Nephron (organoid): ENCODE results near the gene SHISA5.
A peak's percentile ranks its signal among the peaks of the same experiment; 100 is the strongest.

Source experiments
- H3K27ac Mint-ChIP-seq, 3 experiments: 2 replicates each; pipeline ENCODE4 v1.8.0; 2020; ENCODE audit warnings: mixed read lengths in 3 of 3, mild to moderate bottlenecking in 2 of 3, moderate library complexity in 1 of 3
- H3K27me3 Mint-ChIP-seq: 2 replicates; pipeline ENCODE4 v1.8.0; 2021; ENCODE audit warnings: low read depth, mild to moderate bottlenecking, moderate library complexity, mixed read lengths
- H3K36me3 Mint-ChIP-seq: 2 replicates; pipeline ENCODE4 v1.8.0; 2020; ENCODE audit warnings: low read depth, mixed read lengths
- H3K4me1 Mint-ChIP-seq: 2 replicates; pipeline ENCODE4 v1.8.0; 2020; ENCODE audit warnings: mixed read lengths
- H3K4me3 Mint-ChIP-seq, 3 experiments: 2 replicates each; pipeline ENCODE4 v1.8.0; 2020; ENCODE audit warnings: mild to moderate bottlenecking in 3 of 3, mixed read lengths in 3 of 3, moderate library complexity in 2 of 3
- H3K9me3 Mint-ChIP-seq: 2 replicates; pipeline ENCODE4 v1.8.0; 2020; ENCODE audit warnings: mixed read lengths
- TF ChIP-seq, protein P1 (sequence below), 3 experiments: fragments of 200-600 bp; sonication (generic); IDR thresholded peaks; one replicate each; pipeline ENCODE4 v1.5.0; 2021; ENCODE audit warnings: antibody characterized with exemption in 3 of 3; ENCODE audit not compliant: unreplicated experiment in 3 of 3

The SHISA5 gene

DNA sequence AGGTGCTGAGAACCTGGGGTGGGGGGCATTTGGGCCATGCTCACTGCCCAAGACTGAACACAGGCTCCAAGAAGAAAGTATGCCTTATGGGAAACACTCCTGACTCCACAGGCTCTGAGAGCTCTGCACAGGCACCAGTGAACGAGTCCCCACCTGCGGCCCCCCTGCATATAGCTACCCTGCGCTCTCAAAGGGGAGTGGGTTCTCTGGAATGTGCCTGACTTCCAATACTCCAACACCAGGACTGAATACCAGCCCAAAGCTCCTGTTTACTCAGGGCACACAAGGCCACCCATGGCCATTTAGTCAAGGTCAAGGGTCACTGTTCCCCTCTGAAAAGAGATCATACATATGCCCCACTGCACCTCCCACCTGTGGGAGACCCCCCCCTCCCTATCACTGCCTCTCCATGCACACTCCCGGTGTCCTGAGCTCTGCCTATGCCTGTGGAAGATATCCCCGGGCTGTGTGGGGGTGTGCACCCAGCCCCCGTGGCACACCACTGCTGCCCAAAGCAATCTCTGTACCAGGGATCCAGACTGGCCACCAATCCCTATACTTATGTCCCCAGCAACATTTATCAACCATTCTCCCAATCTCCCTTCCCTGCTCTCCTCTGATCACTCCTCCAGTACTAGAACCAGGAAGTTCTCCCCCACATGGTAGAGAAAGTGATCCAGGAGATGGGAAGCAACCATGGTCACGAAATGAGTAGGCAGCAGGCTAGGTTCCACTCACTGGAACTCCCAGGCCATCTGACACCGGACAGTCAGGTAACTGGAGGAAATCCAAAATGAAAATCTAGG lies 72.5 kb downstream of the SHISA5 start:
- no peaks in the 10 kb centered on the region for H3K27me3 Mint-ChIP-seq
- H3K4me3 Mint-ChIP-seq = peak overlapping the region; percentile 91 to 93 (median 92)

DNA sequence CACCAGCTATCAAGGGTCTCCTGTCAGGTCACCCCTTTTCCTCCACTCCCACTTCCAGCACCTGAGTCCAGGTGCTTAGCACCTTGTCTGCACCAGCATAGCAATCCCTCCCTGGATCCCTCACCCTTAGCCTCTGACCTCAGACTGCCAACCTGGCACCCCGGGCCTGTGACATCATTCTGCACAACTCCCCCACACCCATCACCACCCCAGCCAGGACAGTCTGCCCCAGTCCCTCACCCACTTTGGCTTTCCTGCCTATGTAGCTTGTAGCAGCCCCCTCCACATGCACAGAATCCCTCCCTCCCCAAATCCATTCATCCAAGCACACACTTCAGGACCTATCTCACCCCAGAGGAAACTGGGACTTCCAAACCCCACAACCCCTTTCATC lies 73.3 kb downstream of the SHISA5 start:
- Mint-ChIP-seq H3K27me3 (no peaks in the 10 kb centered on the region), H3K27ac (peak overlapping the region; percentile 20 to 99 (median 57)), H3K36me3 (peaks cover 3% of the 10 kb centered on the region), H3K4me1 (peaks cover 50% of the 10 kb centered on the region), H3K9me3 (no peaks in the 10 kb centered on the region), H3K4me3 (peak overlapping the region; percentile 91 to 93 (median 92))
- TF ChIP-seq, protein P1, sequence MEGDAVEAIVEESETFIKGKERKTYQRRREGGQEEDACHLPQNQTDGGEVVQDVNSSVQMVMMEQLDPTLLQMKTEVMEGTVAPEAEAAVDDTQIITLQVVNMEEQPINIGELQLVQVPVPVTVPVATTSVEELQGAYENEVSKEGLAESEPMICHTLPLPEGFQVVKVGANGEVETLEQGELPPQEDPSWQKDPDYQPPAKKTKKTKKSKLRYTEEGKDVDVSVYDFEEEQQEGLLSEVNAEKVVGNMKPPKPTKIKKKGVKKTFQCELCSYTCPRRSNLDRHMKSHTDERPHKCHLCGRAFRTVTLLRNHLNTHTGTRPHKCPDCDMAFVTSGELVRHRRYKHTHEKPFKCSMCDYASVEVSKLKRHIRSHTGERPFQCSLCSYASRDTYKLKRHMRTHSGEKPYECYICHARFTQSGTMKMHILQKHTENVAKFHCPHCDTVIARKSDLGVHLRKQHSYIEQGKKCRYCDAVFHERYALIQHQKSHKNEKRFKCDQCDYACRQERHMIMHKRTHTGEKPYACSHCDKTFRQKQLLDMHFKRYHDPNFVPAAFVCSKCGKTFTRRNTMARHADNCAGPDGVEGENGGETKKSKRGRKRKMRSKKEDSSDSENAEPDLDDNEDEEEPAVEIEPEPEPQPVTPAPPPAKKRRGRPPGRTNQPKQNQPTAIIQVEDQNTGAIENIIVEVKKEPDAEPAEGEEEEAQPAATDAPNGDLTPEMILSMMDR (IDR thresholded peaks at IDR 0.05; ENCODE audit: unreplicated experiment in 3 of 3) = no peak

More for the DNA sequence above, 72.5 kb downstream of the SHISA5 start:
- Mint-ChIP-seq H3K4me1 (peaks cover 45% of the 10 kb centered on the region), H3K27ac (peak overlapping the region; percentile 20 to 99 (median 57)), H3K36me3 (peaks cover 3% of the 10 kb centered on the region), H3K9me3 (no peaks in the 10 kb centered on the region)
- TF ChIP-seq, protein P1 (IDR thresholded peaks at IDR 0.05; ENCODE audit: unreplicated experiment in 3 of 3) = no peak

DNA sequence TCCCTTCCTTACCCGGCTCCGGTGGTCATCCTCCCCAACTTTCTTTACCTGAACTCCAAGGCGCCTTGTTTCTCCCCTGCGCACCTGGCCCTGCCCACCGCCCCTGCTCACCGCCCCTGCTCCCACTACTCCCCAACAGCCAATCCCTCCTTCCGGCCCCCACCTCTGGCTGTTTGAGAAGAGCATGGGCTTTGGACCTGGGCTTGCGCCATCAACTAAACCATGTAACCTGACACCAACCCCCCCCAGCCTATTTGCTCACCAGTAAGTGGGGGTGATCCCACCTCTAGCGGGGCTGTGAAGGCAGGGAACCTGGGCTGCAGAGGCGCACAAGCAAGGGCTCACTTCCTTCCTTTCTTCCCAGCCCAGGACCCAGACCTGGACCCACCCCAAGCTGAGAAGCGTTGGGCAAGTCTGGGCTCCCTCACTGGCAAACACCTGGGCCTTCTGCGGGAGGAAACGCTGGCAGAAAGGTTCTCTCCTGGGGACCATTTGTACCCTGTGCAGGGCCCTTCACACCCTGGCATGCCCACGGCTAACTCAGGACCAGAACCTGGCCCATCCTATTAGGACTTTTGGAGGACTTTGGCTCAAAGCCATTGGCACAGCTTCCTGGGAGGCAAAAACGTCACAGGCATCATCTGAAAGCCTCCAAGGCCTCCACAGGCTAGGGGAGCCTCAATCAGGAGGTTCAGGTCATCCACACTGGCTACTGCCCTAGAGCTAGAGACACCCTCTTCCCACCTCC lies 73.8 kb downstream of the SHISA5 start, which contains the start of gene PLXNB1:
Gene PLXNB1 (minus strand): TSS at position 127 of the 748 bp plus-strand sequence. CDS start 5,475 bp downstream, outside the sequence.
- Mint-ChIP-seq H3K4me3 (peak within 1 kb of the TSS; percentile 91 to 93 (median 92)), H3K9me3 (no peaks in the 10 kb centered on the region), H3K36me3 (peaks cover 3% of the 10 kb centered on the region), H3K27me3 (no peaks in the 10 kb centered on the region), H3K27ac (peak within 1 kb of the TSS; percentile 20 to 99 (median 94)), H3K4me1 (peaks cover 53% of the 10 kb centered on the region)
- TF ChIP-seq, protein P1 (IDR thresholded peaks at IDR 0.05; ENCODE audit: unreplicated experiment in 3 of 3) = no peak

DNA sequence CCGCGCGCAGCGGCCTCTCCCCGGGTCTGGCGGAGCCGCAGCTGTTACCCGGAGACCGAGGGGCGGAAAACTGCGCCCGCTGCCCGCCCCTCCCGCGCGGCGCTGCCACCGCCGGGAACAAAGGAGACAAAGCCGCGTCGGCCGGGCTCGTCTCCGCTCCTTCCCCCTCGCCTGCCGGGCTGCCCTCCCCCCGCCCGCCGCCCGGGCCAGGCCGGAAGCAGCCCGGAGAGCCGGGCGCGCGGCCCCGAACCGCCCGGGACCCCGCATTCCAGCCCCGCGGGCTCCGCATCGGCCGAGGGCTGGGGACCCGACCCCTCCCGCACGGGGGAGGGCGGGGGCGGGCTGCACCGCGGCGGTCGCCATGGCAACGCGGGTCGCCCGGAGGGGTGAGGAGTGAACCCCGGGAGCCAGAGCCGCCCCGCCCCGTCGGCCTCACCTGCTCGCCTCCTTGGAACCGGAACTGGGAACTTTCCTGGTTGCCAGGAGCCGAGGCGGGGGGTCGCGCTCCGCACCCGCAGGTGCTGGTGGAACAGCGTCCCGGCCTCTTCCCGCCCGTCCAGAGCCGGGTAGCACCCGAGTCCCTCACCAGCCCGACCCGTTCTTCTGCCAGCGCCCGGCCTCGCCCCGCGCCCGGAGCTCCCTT lies 74.5 kb downstream of the SHISA5 start:
- H3K36me3 Mint-ChIP-seq = peaks cover 3% of the 10 kb centered on the region
- TF ChIP-seq, protein P1 (IDR thresholded peaks at IDR 0.05; ENCODE audit: unreplicated experiment in 3 of 3) = no peak
- H3K27ac Mint-ChIP-seq = peak overlapping the region; percentile 20 to 99 (median 57)
- H3K27me3 Mint-ChIP-seq = no peaks in the 10 kb centered on the region
- no peaks in the 10 kb centered on the region for H3K9me3 Mint-ChIP-seq
- H3K4me1 Mint-ChIP-seq = peaks cover 60% of the 10 kb centered on the region
- H3K4me3 Mint-ChIP-seq = peak overlapping the region; percentile 91 to 93 (median 92)

DNA sequence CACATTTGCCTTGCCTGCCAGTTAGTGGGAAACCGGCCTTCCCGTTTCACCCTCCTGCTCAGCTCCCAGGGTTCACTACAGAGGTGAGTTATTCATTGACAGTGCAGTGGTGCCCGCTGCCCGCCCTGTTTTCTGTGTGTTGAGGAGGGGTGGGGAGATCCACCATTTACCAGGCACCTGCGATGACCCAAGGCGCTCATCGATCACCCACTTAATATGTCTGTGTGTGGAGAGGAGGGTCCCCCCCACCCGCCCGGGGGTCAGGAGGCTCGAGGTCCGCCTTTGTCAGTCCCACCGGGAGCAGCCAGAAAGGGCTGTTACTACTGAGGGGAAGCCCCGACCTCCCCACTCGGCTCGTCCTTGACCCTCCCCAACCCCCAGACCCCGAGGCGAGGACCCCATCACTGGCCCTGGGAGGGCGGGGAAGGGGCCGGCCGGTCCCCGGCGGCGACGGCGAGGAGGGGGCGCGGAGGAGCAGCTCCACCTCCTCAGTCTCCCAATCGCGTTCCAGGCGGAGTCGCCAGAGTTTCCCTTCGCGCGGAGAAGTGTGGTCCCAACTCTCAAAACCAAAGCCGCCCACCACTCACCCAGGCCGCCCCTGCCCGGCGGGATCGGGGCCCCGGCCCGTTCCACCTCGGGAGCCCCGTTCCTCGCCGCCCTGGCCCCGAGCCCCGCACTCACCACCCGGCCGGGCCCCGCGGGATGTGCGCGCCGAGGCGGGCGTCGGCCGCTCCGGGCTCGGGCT lies 75.2 kb downstream of the SHISA5 start:
- H3K4me3 Mint-ChIP-seq = peak overlapping the region; percentile 84 to 91 (median 87)
- H3K27me3 Mint-ChIP-seq = no peaks in the 10 kb centered on the region
- TF ChIP-seq, protein P1 (IDR thresholded peaks at IDR 0.05; ENCODE audit: unreplicated experiment in 3 of 3) = no peak
- peaks cover 3% of the 10 kb centered on the region for H3K36me3 Mint-ChIP-seq
- peak overlapping the region; percentile 90 to 94 (median 93) for H3K27ac Mint-ChIP-seq
- H3K4me1 Mint-ChIP-seq = peaks cover 54% of the 10 kb centered on the region
- no peaks in the 10 kb centered on the region for H3K9me3 Mint-ChIP-seq
